OCI-LY3 (cell line): ENCODE data around the gene NDUFV2.

ENCODE experiments used
- H2AFZ ChIP-seq: fragments of 200-600, 300-600 bp; shearing (Covaris generic); 2 replicates; pipeline ENCODE4 v1.6.0; 2014; ENCODE audit warnings: antibody characterized with exemption, low read depth, low read length
- H3K27ac ChIP-seq: fragments of 200-600, 300-600 bp; sonication (generic); 2 replicates; pipeline ENCODE4 v1.5.1; 2014; ENCODE audit warnings: mild to moderate bottlenecking, low read length, moderate library complexity, mixed read lengths
- H3K27me3 ChIP-seq: fragments of 200-600, 300-600 bp; sonication (generic); 2 replicates; pipeline ENCODE4 v1.6.1; 2014; ENCODE audit warnings: low read depth, low read length, mixed read lengths
- H3K36me3 ChIP-seq: fragments of 200-600, 300-600 bp; sonication (generic); replicated peaks from 2 replicates; pipeline ENCODE3; 2014; ENCODE audit warnings: low read depth, low read length, mixed read lengths
- H3K4me1 ChIP-seq: fragments of 300-600, 200-600 bp; sonication (generic); 2 replicates; pipeline ENCODE4 v1.6.1; 2014; ENCODE audit warnings: low read length, mixed read lengths
- H3K4me2 ChIP-seq: fragments of 200-600, 300-600 bp; sonication (generic); 2 replicates; pipeline ENCODE4 v1.6.1; 2014; ENCODE audit warnings: low read length, mixed read lengths
- H3K4me3 ChIP-seq: fragments of 300-600, 200-600 bp; sonication (generic); 2 replicates; pipeline ENCODE4 v1.5.1; 2014; ENCODE audit warnings: antibody characterized with exemption, mild to moderate bottlenecking, low read length, moderate library complexity
- H3K79me2 ChIP-seq: fragments of 300-600, 200-600 bp; shearing (Covaris generic); 2 replicates; pipeline ENCODE4 v1.6.1; 2014; ENCODE audit warnings: mild to moderate bottlenecking, low read length, mixed read lengths
- H3K9ac ChIP-seq: fragments of 300-600, 200-600 bp; shearing (Covaris generic); 2 replicates; pipeline ENCODE4 v1.6.0; 2014; ENCODE audit warnings: mild to moderate bottlenecking, low read length, moderate library complexity
- H3K9me3 ChIP-seq: fragments of 200-600, 300-600 bp; shearing (Covaris generic); 2 replicates; pipeline ENCODE4 v1.6.1; 2014; ENCODE audit warnings: low read length, mixed read lengths; ENCODE audit not compliant: insufficient read depth
- H4K20me1 ChIP-seq: fragments of 200-600, 300-600 bp; sonication (generic); 2 replicates; pipeline ENCODE4 v1.6.1; 2016; ENCODE audit warnings: low read length, mixed read lengths; ENCODE audit not compliant: insufficient read depth
- EZH2phosphoT487 ChIP-seq: fragments of 200-600 bp; shearing (Covaris generic); IDR thresholded peaks from 2 replicates; pipeline ENCODE4 v1.6.1; 2018; ENCODE audit warnings: antibody characterized with exemption, mixed run types, low read depth
- TF ChIP-seq, protein P1 (sequence below): fragments of 200-600, 300-600 bp; sonication (generic); IDR thresholded peaks from 2 replicates; pipeline ENCODE4 v1.5.1; 2014; ENCODE audit warnings: antibody characterized with exemption, low read length, low read depth

NDUFV2 gene

DNA sequence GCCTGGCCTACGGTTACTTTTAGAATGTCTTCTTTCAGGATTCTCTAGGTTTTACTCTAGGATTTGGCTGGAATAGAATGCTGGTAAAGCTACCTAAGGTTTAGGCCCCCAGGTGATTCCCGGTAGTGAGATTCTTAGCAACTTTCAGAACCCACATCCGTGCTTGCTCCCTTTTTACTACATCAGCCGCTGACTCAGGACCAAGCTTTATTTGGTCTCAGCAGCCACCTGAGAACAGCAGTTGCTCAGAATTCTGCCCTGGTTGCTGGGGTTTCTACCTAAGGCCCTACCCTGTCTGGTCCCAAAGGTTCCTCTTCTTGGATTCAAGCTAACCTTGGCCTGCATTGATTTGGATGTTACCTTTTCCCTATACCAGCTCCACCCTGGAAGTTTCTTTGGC, 36.1 kb upstream of the NDUFV2 start:
- Histone ChIP-seq H3K9ac (peak overlapping the region; percentile 97), H2AFZ (no peak overlapping the region), H4K20me1 (no peaks in the 10 kb centered on the region), H3K4me1 (peaks cover 93% of the 10 kb centered on the region), H3K36me3 (no peaks in the 10 kb centered on the region), H3K27ac (peak overlapping the region; percentile 99), H3K27me3 (no peaks in the 10 kb centered on the region), H3K9me3 (no peaks in the 10 kb centered on the region), H3K4me2 (peak overlapping the region; percentile 63), H3K4me3 (peak overlapping the region; percentile 19; the same call in 1 of the 2 replicates), H3K79me2 (peaks cover 17% of the 10 kb centered on the region)
- TF ChIP-seq, protein P1, sequence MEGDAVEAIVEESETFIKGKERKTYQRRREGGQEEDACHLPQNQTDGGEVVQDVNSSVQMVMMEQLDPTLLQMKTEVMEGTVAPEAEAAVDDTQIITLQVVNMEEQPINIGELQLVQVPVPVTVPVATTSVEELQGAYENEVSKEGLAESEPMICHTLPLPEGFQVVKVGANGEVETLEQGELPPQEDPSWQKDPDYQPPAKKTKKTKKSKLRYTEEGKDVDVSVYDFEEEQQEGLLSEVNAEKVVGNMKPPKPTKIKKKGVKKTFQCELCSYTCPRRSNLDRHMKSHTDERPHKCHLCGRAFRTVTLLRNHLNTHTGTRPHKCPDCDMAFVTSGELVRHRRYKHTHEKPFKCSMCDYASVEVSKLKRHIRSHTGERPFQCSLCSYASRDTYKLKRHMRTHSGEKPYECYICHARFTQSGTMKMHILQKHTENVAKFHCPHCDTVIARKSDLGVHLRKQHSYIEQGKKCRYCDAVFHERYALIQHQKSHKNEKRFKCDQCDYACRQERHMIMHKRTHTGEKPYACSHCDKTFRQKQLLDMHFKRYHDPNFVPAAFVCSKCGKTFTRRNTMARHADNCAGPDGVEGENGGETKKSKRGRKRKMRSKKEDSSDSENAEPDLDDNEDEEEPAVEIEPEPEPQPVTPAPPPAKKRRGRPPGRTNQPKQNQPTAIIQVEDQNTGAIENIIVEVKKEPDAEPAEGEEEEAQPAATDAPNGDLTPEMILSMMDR: no peak
- no peak for TF ChIP-seq EZH2phosphoT487

- TF ChIP-seq EZH2phosphoT487: no peak
- TF ChIP-seq, protein P1: no peak
- H2AFZ ChIP-seq: no peak overlapping the region
- peaks cover 91% of the 10 kb centered on the region for H3K4me1 ChIP-seq
- H3K9me3 ChIP-seq: no peaks in the 10 kb centered on the region
- H3K79me2 ChIP-seq: peaks cover 15% of the 10 kb centered on the region
- peak overlapping the region; percentile 97 for H3K9ac ChIP-seq
- H4K20me1 ChIP-seq: no peaks in the 10 kb centered on the region
- H3K27me3 ChIP-seq: no peaks in the 10 kb centered on the region
- no peaks in the 10 kb centered on the region for H3K36me3 ChIP-seq
- H3K27ac ChIP-seq: peak overlapping the region; percentile 99
- H3K4me2 ChIP-seq: peak overlapping the region; percentile 63
- no peak overlapping the region for H3K4me3 ChIP-seq
Observed at GRCh38 chr18:9066817-9067306, 35.6 kb upstream of the NDUFV2 start.

DNA sequence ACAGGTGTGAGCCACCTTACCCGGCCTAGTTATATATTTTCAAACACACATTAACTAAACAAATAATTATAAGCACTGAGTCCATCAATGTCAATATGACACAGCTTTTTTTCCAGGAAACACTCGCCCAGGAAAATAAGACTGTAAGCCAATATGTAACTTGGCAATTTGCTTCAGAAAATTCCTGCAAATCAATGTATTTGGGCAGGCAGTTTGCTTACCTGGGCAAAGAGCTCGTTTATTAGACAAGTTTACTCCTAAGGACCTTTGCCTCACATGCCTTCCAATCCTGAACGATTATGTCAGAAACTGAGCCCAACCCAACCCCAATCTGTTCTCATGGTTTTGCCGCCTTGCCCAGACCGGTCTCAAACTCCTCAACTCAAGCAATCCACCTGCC, 34.7 kb upstream of the NDUFV2 start:
- no peak overlapping the region for H2AFZ ChIP-seq
- H3K79me2 ChIP-seq: peaks cover 15% of the 10 kb centered on the region
- peak overlapping the region; percentile 86 for H3K9ac ChIP-seq
- no peaks in the 10 kb centered on the region for H3K27me3 ChIP-seq
- H3K4me1 ChIP-seq: peaks cover 87% of the 10 kb centered on the region
- no peaks in the 10 kb centered on the region for H3K36me3 ChIP-seq
- H3K9me3 ChIP-seq: no peaks in the 10 kb centered on the region
- H3K4me2 ChIP-seq: peak overlapping the region; percentile 11; the same call in 1 of the 2 replicates
- no peak for TF ChIP-seq EZH2phosphoT487
- TF ChIP-seq, protein P1: no peak
- H3K27ac ChIP-seq: peak overlapping the region; percentile 99
- no peak overlapping the region for H3K4me3 ChIP-seq
- H4K20me1 ChIP-seq: no peaks in the 10 kb centered on the region

- 0 out of 2 replicates have a peak overlapping the region, but pooled peaks have one; percentile 27 for H2AFZ ChIP-seq
- no peak overlapping the region; the same call in 1 of the 2 replicates for H3K4me3 ChIP-seq
- H3K4me1 ChIP-seq: peaks cover 84% of the 10 kb centered on the region
- H3K79me2 ChIP-seq: peaks cover 14% of the 10 kb centered on the region
- TF ChIP-seq EZH2phosphoT487: no peak
- TF ChIP-seq, protein P1: no peak
- peak overlapping the region; percentile 99 for H3K27ac ChIP-seq
- no peaks in the 10 kb centered on the region for H4K20me1 ChIP-seq
- no peaks in the 10 kb centered on the region for H3K9me3 ChIP-seq
- peak overlapping the region; percentile 86 for H3K9ac ChIP-seq
- H3K36me3 ChIP-seq: no peaks in the 10 kb centered on the region
- peak overlapping the region; percentile 64 for H3K4me2 ChIP-seq
- H3K27me3 ChIP-seq: no peaks in the 10 kb centered on the region
Observed at GRCh38 chr18:9068346-9068745, 34.2 kb upstream of the NDUFV2 start.
